Measurements from ENCODE around the gene FRRS1L. TPM values are rescaled to one million over a fixed set of nuclear protein-coding genes. Genes with fewer than 3 reads are reported as not detected.

FRRS1L gene
- total and polyA plus RNA-seq, 9 donors, result 8.3 to 49.8 (median 27.5) TPM

DNA sequence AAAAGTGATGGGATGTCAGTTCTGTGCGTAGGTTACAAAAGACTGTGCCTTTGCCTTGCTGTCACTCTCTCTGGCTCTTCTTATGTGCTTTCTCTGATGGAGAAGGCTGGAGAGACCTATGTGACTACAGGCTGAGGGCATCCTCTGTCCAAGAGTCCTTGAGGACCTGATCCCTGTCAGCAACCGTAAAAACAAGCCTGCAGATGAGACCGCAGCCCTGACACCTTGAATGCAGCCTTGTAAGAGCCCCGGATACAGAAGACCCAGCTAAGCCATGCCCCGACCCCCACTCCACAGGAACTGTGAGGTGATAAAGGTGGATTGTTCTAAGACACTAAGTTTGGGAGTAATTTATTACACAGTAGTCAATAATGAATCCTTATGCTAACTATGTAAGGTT lies 32.6 kb upstream of the FRRS1L start:
- TF ChIP-seq POLR2A (IDR thresholded peaks at IDR 0.05) (no peak), CTCF (IDR thresholded peaks at IDR 0.05) (no peak), EP300 (IDR thresholded peaks at IDR 0.05) (no peak)
- no peak for DNase-seq
- intact Hi-C loops (cut with DNase I), result no loop called here
- no peaks in the 10 kb centered on the region for H3K9me3 ChIP-seq
- 84 to 90% (median 86%) methylated on average over 5 of the region's 5 CpGs for WGBS, 3 donors
- no peaks in the 10 kb centered on the region for H3K4me1 ChIP-seq (ENCODE audit: insufficient read depth)
- H3K36me3 ChIP-seq, result no peaks in the 10 kb centered on the region
- no peak overlapping the region for H3K27ac ChIP-seq
- no peaks in the 10 kb centered on the region for H3K27me3 ChIP-seq
- H3K4me3 ChIP-seq, result no peak overlapping the region

DNA sequence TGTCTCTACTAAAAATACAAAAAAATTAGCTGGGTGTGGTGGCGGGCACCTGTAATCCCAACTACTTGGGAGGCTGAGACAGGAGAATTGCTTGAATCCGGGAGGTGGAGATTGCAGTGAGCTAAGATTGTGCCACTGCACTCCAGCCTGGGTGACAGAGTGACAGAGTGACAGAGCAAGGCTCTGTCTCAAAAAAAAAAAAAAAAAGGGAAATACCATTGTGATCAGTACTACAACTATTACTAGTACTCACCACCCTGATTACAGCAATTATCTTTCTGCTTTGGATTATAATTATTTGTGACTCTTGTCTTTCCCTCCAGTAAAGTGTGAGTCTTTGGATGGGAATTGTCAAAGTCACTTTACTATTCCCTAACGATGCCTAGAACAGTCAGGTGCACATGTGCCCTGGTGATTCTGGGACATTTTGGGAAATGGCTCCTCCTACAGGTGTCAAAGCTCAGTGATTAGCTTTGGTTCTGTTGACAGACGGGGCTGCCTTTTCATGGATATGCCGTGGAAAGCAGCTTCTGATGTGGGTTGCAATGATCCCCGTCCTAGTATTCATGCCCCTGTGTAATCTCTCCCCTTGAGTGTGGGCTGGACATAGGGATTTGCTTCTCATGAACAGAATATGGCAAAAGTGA lies 31.8 kb upstream of the FRRS1L start:
- 83 to 85% (median 83%) methylated on average over 6 of the region's 6 CpGs for WGBS, 3 donors
- no peaks in the 10 kb centered on the region for H3K36me3 ChIP-seq
- H3K27ac ChIP-seq, result no peak overlapping the region
- H3K27me3 ChIP-seq, result no peaks in the 10 kb centered on the region
- no peaks in the 10 kb centered on the region for H3K9me3 ChIP-seq
- no peak for DNase-seq
- TF ChIP-seq POLR2A (IDR thresholded peaks at IDR 0.05) (no peak), EP300 (IDR thresholded peaks at IDR 0.05) (no peak), CTCF (IDR thresholded peaks at IDR 0.05) (no peak)
- H3K4me3 ChIP-seq, result no peak overlapping the region
- H3K4me1 ChIP-seq (ENCODE audit: insufficient read depth), result no peaks in the 10 kb centered on the region
- intact Hi-C loops (cut with DNase I), result no loop called here

- H3K4me3 ChIP-seq, result no peak overlapping the region
- no peaks in the 10 kb centered on the region for H3K27me3 ChIP-seq
- no peaks in the 10 kb centered on the region for H3K4me1 ChIP-seq (ENCODE audit: insufficient read depth)
- H3K27ac ChIP-seq, result no peak overlapping the region
- no peaks in the 10 kb centered on the region for H3K36me3 ChIP-seq
- TF ChIP-seq POLR2A (IDR thresholded peaks at IDR 0.05) (no peak), CTCF (IDR thresholded peaks at IDR 0.05) (no peak)
- H3K9me3 ChIP-seq, result no peaks in the 10 kb centered on the region
- intact Hi-C loops (cut with DNase I), result loop anchor here in 2 of 4 donors (2.0 kb wide), 1 partner anchor 127 kb away; the partner anchor contains the start of gene EPB41L4B (in 2 of the 2)
- 21 to 44% (median 23%) methylated on average over 11 of the region's 11 CpGs for WGBS, 3 donors
- DNase-seq, result no peak
Observed at GRCh38 chr9:109193974-109194556, 27.0 kb upstream of the FRRS1L start.

- no peak for TF ChIP-seq EP300 (IDR thresholded peaks at IDR 0.05)
- peak; percentile 31 to 41 (median 34) for TF ChIP-seq CTCF (IDR thresholded peaks at IDR 0.05)
- 44 to 57% (median 47%) methylated on average over 7 of the region's 7 CpGs for WGBS, 3 donors
- Histone ChIP-seq H3K9me3 (no peaks in the 10 kb centered on the region), H3K27ac (no peak overlapping the region), H3K4me3 (no peak overlapping the region), H3K36me3 (no peaks in the 10 kb centered on the region), H3K27me3 (no peaks in the 10 kb centered on the region), H3K4me1 (ENCODE audit: insufficient read depth) (no peaks in the 10 kb centered on the region)
- peak; percentile 57 to 78 (median 71) for DNase-seq
- intact Hi-C loops (cut with DNase I), result loop anchor here in 2 of 4 donors (2.0 kb wide), 1 partner anchor 128 kb away; the partner anchor contains the start of gene EPB41L4B (in 2 of the 2)
Observed at GRCh38 chr9:109192732-109193361, 25.8 kb upstream of the FRRS1L start.

Data from ovary (tissue), 9 donors.